Activated T-helper 1 cell treated with anti-CD3 and anti-CD28 coated beads, Interleukin-2, amount 50 U/mL, for 16 hours (primary cell): ENCODE data around the gene POU5F2.

Experiments used
- DNase-seq, 2 donors: peaks; one replicate each; pipeline ENCODE4 v3.0.0-alpha.2; 2020; ENCODE audit warnings: low read depth in 1 of 2, low spot score in 1 of 2

The POU5F2 gene

DNA sequence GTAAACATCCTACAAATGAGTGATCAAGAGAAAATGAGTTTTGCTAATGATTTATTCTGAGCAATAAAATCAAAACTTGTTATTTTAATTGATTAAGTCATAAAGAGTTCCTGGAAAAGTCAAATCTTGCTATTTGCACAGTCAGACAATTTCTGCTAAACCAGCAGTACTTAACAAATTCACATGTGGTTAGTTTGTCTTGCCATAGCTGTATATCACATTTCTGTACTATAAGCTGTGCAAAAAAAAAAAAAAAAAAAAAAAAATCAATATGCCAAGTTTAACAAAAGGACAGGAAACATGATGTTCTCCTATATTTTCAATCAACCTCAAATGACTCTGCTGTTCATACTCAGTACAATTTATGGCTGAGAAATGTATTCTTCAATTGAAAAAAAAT lies 24.9 kb downstream of the POU5F2 start:
- DNase-seq, result no peak

- DNase-seq, result no peak
Measured at GRCh38 chr5:93715761-93716160, 25.6 kb downstream of the POU5F2 start.

GRCh38 chr5:93715327-93715726 lies 26.1 kb downstream of the POU5F2 start:
- no peak for DNase-seq

- DNase-seq, result no peak
Measured at GRCh38 chr5:93708442-93708841, 33.0 kb downstream of the POU5F2 start.

- DNase-seq, result no peak
Measured at GRCh38 chr5:93705896-93706295, 35.5 kb downstream of the POU5F2 start.

DNA sequence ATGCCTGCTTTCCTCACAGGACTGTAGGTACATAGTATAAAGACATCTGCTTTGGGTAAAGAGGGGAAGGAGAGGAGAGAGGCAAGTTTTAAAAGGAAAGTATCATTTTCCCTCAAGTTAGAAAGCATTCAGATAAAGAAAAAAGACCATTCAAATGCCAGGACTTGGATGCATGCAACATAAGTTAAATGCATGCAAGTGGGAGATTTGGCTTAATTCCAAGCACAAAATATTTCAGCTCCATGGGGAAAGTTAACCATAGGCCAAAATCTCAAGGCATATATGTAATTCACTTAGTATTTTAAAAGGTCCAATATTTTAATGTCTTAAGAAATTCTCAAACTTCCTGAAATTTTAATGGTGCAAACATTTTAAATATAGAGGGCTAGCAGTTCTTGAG lies 36.4 kb downstream of the POU5F2 start:
- no peak for DNase-seq

DNA sequence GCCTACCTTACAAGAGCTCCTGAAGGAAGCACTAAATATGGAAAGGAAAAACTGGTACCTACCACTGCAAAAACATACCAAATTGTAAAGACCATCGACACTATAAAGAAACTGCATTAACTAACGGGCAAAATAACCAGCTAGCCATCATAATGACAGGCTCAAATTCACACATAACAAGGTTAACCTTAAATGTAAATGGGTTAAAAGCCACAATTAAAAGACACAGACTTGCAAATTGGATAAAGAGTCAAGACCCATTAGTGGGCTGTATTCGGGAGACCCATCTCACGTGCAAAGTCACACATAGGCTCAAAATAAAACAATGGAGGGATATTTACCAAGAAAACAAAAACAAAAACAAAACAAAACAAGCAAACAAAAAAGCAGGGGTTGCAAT lies 49.4 kb downstream of the POU5F2 start:
- DNase-seq, result no peak
